H1 (cell line): ENCODE measurements around the gene SLC66A1. TPM values are rescaled to one million over a fixed set of nuclear protein-coding genes. Genes with fewer than 3 reads are reported as not detected.

Experiments used
- CTCF ChIA-PET: fragments of 300-600 bp; sonication (Branson Sonifier 250); formaldehyde crosslinking; loops from one replicate; lab custom pipeline; 2021; ENCODE audit not compliant: partially characterized antibody; lab: Charles Lee
- POLR2A ChIA-PET: fragments of 300-600 bp; sonication (Branson Sonifier 250); formaldehyde crosslinking; loops from one replicate; lab custom pipeline; 2021; ENCODE audit warnings: inconsistent platforms; ENCODE audit not compliant: partially characterized antibody; lab: Charles Lee
- DNase-seq, 2 experiments: peaks; one replicate each; pipeline versions ENCODE4 v3.0.0 to v3.0.0-alpha.2; 2010 to 2022; ENCODE audit warnings: low spot score in 2 of 2, low read depth in 1 of 2, mixed read lengths in 1 of 2
- FAIRE-seq: peaks from 2 replicates; lab custom pipeline; 2011; peaks lifted over from hg19 to GRCh38; lab: Jason Lieb, UNC
- H2AFZ ChIP-seq: 2 replicates; pipeline ENCODE4 v1.8.1; 2012; ENCODE audit warnings: low read length, inconsistent platforms
- H2AK5ac ChIP-seq: 2 replicates; pipeline ENCODE4 v1.6.1; 2013; ENCODE audit warnings: low read depth, low read length
- H2BK120ac ChIP-seq: replicated peaks from 2 replicates; pipeline ENCODE3; 2013; ENCODE audit warnings: low read depth, low read length, inconsistent platforms
- H2BK12ac ChIP-seq: 2 replicates; pipeline ENCODE4 v1.6.1; 2013; ENCODE audit warnings: low read depth, low read length
- H2BK15ac ChIP-seq: 2 replicates; pipeline ENCODE4 v1.6.1; 2013; ENCODE audit warnings: low read length
- H2BK20ac ChIP-seq: 2 replicates; pipeline ENCODE4 v1.6.1; 2013; ENCODE audit warnings: low read length
- H2BK5ac ChIP-seq: 2 replicates; pipeline ENCODE4 v1.6.1; 2013; ENCODE audit warnings: low read depth, low read length
- H3K14ac ChIP-seq: 2 replicates; pipeline ENCODE4 v1.6.1; 2013; ENCODE audit warnings: inconsistent platforms; ENCODE audit not compliant: insufficient read length
- H3K18ac ChIP-seq: 2 replicates; pipeline ENCODE4 v1.6.1; 2013; ENCODE audit warnings: low read length; ENCODE audit errors: extremely low read depth
- H3K23ac ChIP-seq: 2 replicates; pipeline ENCODE4 v1.6.1; 2013; ENCODE audit warnings: inconsistent platforms; ENCODE audit not compliant: insufficient read length
- H3K23me2 ChIP-seq: 2 replicates; pipeline ENCODE4 v1.6.1; 2013; ENCODE audit warnings: low read depth, low read length
- H3K27ac ChIP-seq: 2 replicates; pipeline ENCODE4 v1.6.1; 2011; ENCODE audit warnings: low read depth, low read length, inconsistent platforms
- H3K27me3 ChIP-seq, 4 experiments: replicated peaks in 1 of 4; 1 replicate in 1 of 4; 2 replicates in 3 of 4; pipeline versions ENCODE4 v1.6.1 to v1.8.1; 2011 to 2013; ENCODE audit warnings: low read length in 3 of 4, mild to moderate bottlenecking in 3 of 4, inconsistent platforms in 2 of 4, mixed read lengths in 2 of 4, moderate library complexity in 1 of 4; ENCODE audit not compliant: control insufficient read depth in 3 of 4, insufficient read depth in 3 of 4; ENCODE audit errors: extremely low read depth in 1 of 4
- H3K36me3 ChIP-seq, 4 experiments: 2 replicates each; pipeline versions ENCODE4 v1.6.1 to v1.8.1; 2011 to 2013; ENCODE audit warnings: mild to moderate bottlenecking in 4 of 4, low read length in 3 of 4, moderate library complexity in 2 of 4, control low read depth in 1 of 4, inconsistent platforms in 1 of 4; ENCODE audit not compliant: insufficient read depth in 4 of 4, control insufficient read depth in 2 of 4
- H3K4ac ChIP-seq: replicated peaks from 2 replicates; pipeline ENCODE3; 2013; ENCODE audit warnings: low read length, low read depth, mixed read lengths, inconsistent platforms; ENCODE audit not compliant: insufficient read length
- H3K4me1 ChIP-seq, 4 experiments: replicated peaks in 1 of 4; 1 replicate in 1 of 4; 2 replicates in 3 of 4; pipeline versions ENCODE4 v1.6.1 to v1.8.1; 2011 to 2013; ENCODE audit warnings: low read length in 3 of 4, inconsistent platforms in 2 of 4, mixed read lengths in 1 of 4; ENCODE audit not compliant: insufficient read depth in 4 of 4, control insufficient read depth in 3 of 4
- H3K4me2 ChIP-seq, 2 experiments: 2 replicates each; pipeline versions ENCODE4 v1.6.1 to v1.8.1; 2011 to 2013; ENCODE audit warnings: low read depth in 2 of 2, low read length in 2 of 2, control low read depth in 1 of 2, inconsistent platforms in 1 of 2, mild to moderate bottlenecking in 1 of 2; ENCODE audit not compliant: insufficient read depth in 1 of 2
- H3K4me3 ChIP-seq, 4 experiments: fragments of 200-600, 300-600 bp in 1 of 4; sonication (generic), shearing (Covaris generic), sonication (Bioruptor Twin) in 1 of 4; 2 replicates each; pipeline versions ENCODE4 v1.5.1 to v1.8.1; 2011 to 2016; ENCODE audit warnings: low read length in 4 of 4, low read depth in 3 of 4, control low read depth in 2 of 4, inconsistent platforms in 2 of 4, mild to moderate bottlenecking in 2 of 4, mixed read lengths in 1 of 4, moderate library complexity in 1 of 4; ENCODE audit not compliant: insufficient read depth in 2 of 4; ENCODE audit errors: extremely low read depth in 1 of 4
- H3K56ac ChIP-seq: replicated peaks from 2 replicates; pipeline ENCODE3; 2013; ENCODE audit warnings: low read depth, mild to moderate bottlenecking, mixed read lengths, low read length, inconsistent platforms; ENCODE audit not compliant: insufficient read length
- H3K79me1 ChIP-seq: 2 replicates; pipeline ENCODE4 v1.6.1; 2013; ENCODE audit warnings: low read depth, low read length, control low read depth
- H3K79me2 ChIP-seq, 2 experiments: 2 replicates each; pipeline versions ENCODE4 v1.6.1 to v1.8.1; 2012 to 2013; ENCODE audit warnings: low read length in 2 of 2, mild to moderate bottlenecking in 2 of 2, inconsistent platforms in 1 of 2; ENCODE audit not compliant: insufficient read depth in 2 of 2, control insufficient read depth in 1 of 2
- H3K9ac ChIP-seq, 4 experiments: replicated peaks in 1 of 4; 1 replicate in 1 of 4; 2 replicates in 3 of 4; pipeline versions ENCODE4 v1.6.1 to v1.8.1; 2011 to 2013; ENCODE audit warnings: low read depth in 3 of 4, low read length in 3 of 4, control low read depth in 2 of 4, mild to moderate bottlenecking in 2 of 4, moderate library complexity in 2 of 4, inconsistent platforms in 1 of 4; ENCODE audit errors: extremely low read depth in 1 of 4
- H3K9me3 ChIP-seq, 2 experiments: 2 replicates each; pipeline versions ENCODE4 v1.6.1 to v1.8.1; 2012 to 2013; ENCODE audit warnings: mild to moderate bottlenecking in 2 of 2, moderate library complexity in 2 of 2, control low read depth in 1 of 2, inconsistent platforms in 1 of 2, low read depth in 1 of 2, low read length in 1 of 2, mixed read lengths in 1 of 2; ENCODE audit not compliant: insufficient read depth in 2 of 2
- H4K20me1 ChIP-seq, 2 experiments: replicated peaks in 1 of 2; 2 replicates each; pipeline versions ENCODE3 to v1.8.1; 2011 to 2013; ENCODE audit warnings: inconsistent platforms in 2 of 2, low read length in 2 of 2, mild to moderate bottlenecking in 1 of 2; ENCODE audit not compliant: insufficient read depth in 2 of 2, control insufficient read depth in 1 of 2
- H4K5ac ChIP-seq: 2 replicates; pipeline ENCODE4 v1.6.1; 2013; ENCODE audit warnings: low read length, low read depth, mixed read lengths, inconsistent platforms; ENCODE audit not compliant: insufficient read length
- H4K8ac ChIP-seq: 2 replicates; pipeline ENCODE4 v1.8.0; 2013; ENCODE audit warnings: mild to moderate bottlenecking, moderate library complexity, low read length, inconsistent platforms; ENCODE audit not compliant: insufficient read depth; ENCODE audit errors: extremely low read depth
- H4K91ac ChIP-seq: replicated peaks from 2 replicates; pipeline ENCODE3; 2013; ENCODE audit warnings: low read length, mixed read lengths, inconsistent platforms; ENCODE audit not compliant: insufficient read length
- SP2 ChIP-seq: IDR thresholded peaks from 2 replicates; pipeline ENCODE4 v1.6.1; 2012; ENCODE audit warnings: mild to moderate bottlenecking, low read length, inconsistent platforms
- WGBS, 2 experiments: shearing (Covaris generic) in 1 of 2; methylation state at CpG; one replicate each; pipeline versions ENCODE4 v1.1.6 to v1.1.7; 2013 to 2015; ENCODE audit warnings: low lambda C conversion rate in 2 of 2, mixed read lengths in 2 of 2, inconsistent platforms in 1 of 2, low coverage in 1 of 2, missing lambda C conversion rate in 1 of 2; ENCODE audit not compliant: insufficient replicate concordance in 2 of 2, insufficient coverage in 1 of 2, insufficient read length in 1 of 2; ENCODE audit errors: extremely low coverage in 1 of 2, missing lambda C conversion rate in 1 of 2; 5-methylcytosine and 5-hydroxymethylcytosine counted together
- polyA plus RNA-seq, 7 experiments: library from polyadenylated mRNA; depleted of rRNA in 3 of 7; stranded (reverse) in 5 of 7; unstranded in 2 of 7; fragments of >200 nt in 5 of 7; fragments of 200-250 nt in 2 of 7; gene quantifications; 1 replicate in 5 of 7; 2 replicates in 1 of 7; 4 replicates in 1 of 7; pipeline versions ENCODE4 v1.2.1 to v1.2.3, GENCODE V29; 2011 to 2013; ENCODE audit warnings: missing spikeins in 2 of 7, mixed read lengths in 2 of 7
- total RNA-seq: library from RNA; stranded (reverse); fragmentation: NEBNext Ultra II Directional; extraction: Animal tissue kit (Norgen Biotek cat#: 25700); gene quantifications from 2 replicates; pipeline ENCODE4 v1.2.1, GENCODE V29; 2021

The SLC66A1 gene
- total and polyA plus RNA-seq, 2 of the 8 experiments (the other 6 are each of a cell fraction or from before 2014, with no cell fraction given) = 16.8 to 27.9 TPM

DNA sequence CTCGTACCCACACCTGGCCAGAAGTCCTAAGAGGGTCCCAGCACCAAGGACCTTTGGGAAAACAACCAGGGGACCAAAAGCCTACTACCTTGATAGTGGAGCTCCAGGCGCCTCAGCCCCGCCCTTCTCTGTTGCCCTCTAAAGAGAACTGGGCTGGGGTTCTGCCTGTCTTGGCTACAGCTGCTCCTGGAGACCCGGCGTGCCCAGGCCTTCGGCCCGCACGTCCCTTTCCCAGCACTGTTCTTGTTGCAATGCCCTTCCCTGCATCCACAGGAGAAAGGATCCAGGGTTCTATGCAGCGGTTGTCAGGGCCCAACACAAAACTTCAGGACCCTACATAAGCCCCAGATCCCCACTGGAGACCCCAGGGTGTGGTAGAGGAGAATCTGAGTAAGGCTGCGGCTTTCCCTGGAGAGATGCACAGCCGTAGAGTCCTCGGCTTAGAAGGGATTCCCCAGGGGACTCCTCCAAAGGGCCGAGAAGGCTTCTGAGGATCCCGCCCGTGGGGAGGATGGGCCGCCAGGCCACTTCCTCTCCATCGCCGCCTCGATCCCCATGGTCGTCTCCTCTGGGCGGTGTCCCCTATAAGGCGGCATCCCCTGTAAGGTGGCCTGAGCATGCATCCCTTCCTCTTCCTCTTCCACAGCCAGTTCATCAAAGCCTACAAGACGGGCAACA, 12.0 kb downstream of the SLC66A1 start:
- no peak overlapping the region for H2BK12ac ChIP-seq
- H2BK15ac ChIP-seq = no peak overlapping the region
- 83% methylated on average over 23 of the region's 23 CpGs; no CpG with 5 or more reads in 1 of the 2 experiments for WGBS, 2 experiments
- H3K79me1 ChIP-seq = no peaks in the 10 kb centered on the region; the same call in 1 of the 2 replicates
- H3K4me2 ChIP-seq = no peak overlapping the region
- H2AFZ ChIP-seq = no peak overlapping the region
- H4K20me1 ChIP-seq = peaks cover 0 to 14% of the 10 kb centered on the region in 2 experiments
- POLR2A ChIA-PET = interaction anchor here (0.6 to 16.9 kb wide), 3 partner anchors 7 to 318 kb away, joined by 3 to 143 read pairs (median 143); partner anchors contain the start of genes AKR7A2 and SLC66A1
- FAIRE-seq = no peak
- no peak overlapping the region for H2AK5ac ChIP-seq
- no peak overlapping the region for H3K56ac ChIP-seq
- no peak overlapping the region for H3K14ac ChIP-seq
- no peak overlapping the region for H3K4me3 ChIP-seq
- no peak overlapping the region for H3K4ac ChIP-seq
- H2BK20ac ChIP-seq = no peak overlapping the region
- H4K5ac ChIP-seq = no peak overlapping the region
- no peak overlapping the region for H3K18ac ChIP-seq
- no peaks in the 10 kb centered on the region for H3K79me2 ChIP-seq
- H3K23me2 ChIP-seq = no peaks in the 10 kb centered on the region
- no peak overlapping the region for H2BK5ac ChIP-seq
- no peak overlapping the region for H3K9ac ChIP-seq
- no peaks in the 10 kb centered on the region for H3K9me3 ChIP-seq
- H2BK120ac ChIP-seq = no peak overlapping the region
- CTCF ChIA-PET = interaction anchor here (0.6 to 2.8 kb wide), 3 partner anchors 7 to 163 kb away, joined by 3 to 9 read pairs (median 4); no protein-coding TSS in a partner anchor
- H4K91ac ChIP-seq = no peak overlapping the region
- no peaks in the 10 kb centered on the region for H3K4me1 ChIP-seq
- no peak overlapping the region for H3K27ac ChIP-seq
- H4K8ac ChIP-seq = no peak overlapping the region
- no peaks in the 10 kb centered on the region for H3K27me3 ChIP-seq
- peaks cover 5 to 16% (median 10%) of the 10 kb centered on the region in 4 experiments; a peak in 5 of 8 replicates for H3K36me3 ChIP-seq
- H3K23ac ChIP-seq = no peak overlapping the region
- DNase-seq = no peak
- no peak for TF ChIP-seq SP2
